ENCODE results near the gene BEST4. TPM values are rescaled to one million over a fixed set of nuclear protein-coding genes. Genes with fewer than 3 reads are reported as not detected.

Gene BEST4
- total and polyA plus RNA-seq, 2 of the 13 experiments (the other 11 are each of a cell fraction or from before 2014, with no cell fraction given) = 0.77 to 1.4 TPM

DNA sequence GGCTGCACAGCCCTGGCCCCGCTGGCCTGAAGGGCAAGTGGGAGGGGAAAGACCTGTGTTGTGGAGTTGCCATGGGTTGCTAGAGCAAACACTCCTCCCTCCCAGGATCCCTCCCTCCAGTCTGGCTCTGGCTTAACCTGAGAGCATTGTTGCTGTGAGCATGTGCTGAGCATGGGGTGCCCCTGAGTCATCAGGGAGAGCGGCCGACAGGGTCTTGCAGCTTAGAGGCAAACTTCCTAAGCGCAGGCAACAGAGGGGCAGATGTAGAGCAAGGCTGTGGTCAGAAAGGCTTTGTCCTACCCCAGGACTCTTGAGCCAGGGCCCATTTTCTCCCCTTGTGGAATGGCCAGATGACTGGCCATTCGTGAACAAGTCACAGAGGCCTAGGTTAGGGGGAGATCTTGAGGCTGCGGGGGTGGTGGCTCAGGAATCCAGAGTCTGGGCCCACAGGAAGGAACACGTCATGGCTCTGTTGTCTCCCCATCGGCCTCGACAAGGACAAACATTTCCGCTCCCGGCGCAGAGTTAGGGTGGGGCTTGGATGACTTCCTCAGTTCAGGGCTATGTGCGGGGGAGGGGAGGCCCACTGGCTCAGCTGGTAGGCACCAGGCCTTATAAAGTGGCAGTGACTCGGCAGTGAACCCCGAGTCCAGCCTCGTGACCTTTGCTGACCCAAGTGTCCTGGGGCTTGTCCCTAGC lies 19.5 kb upstream of the BEST4 start (continued):
- TF ChIP-seq REST (IDR thresholded peaks at IDR 0.05; ENCODE audit: borderline replicate concordance in 1 of 2, low read depth in 1 of 2, low read length in 2 of 2) (no peak), CBX2 (IDR thresholded peaks at IDR 0.05; ENCODE audit: low read depth, low read length) (no peak), CBX2 (CRISPR knock-in tag; IDR thresholded peaks at IDR 0.05; ENCODE audit: low read depth) (no peak), KDM6A (CRISPR knock-in tag; IDR thresholded peaks at IDR 0.05; ENCODE audit: low read depth) (peak; percentile 43), ZNF572 (CRISPR knock-in tag; IDR thresholded peaks at IDR 0.05) (no peak; the same call in 1 of the 2 replicates), GZF1 (CRISPR knock-in tag; IDR thresholded peaks at IDR 0.05) (no peak; the same call in 1 of the 2 replicates), ZNF577 (CRISPR knock-in tag; IDR thresholded peaks at IDR 0.05; ENCODE audit: borderline replicate concordance, low read depth) (no peak), HNRNPLL (IDR thresholded peaks at IDR 0.05; ENCODE audit: low read depth, low read length, poor library complexity, severe bottlenecking) (peak; percentile 94), GMEB2 (CRISPR knock-in tag; IDR thresholded peaks at IDR 0.05; ENCODE audit: low read depth) (no peak), ZNF253 (CRISPR knock-in tag; IDR thresholded peaks at IDR 0.05; ENCODE audit: borderline replicate concordance) (peak; percentile 72; the same call in 1 of the 2 replicates), PLRG1 (conservative IDR thresholded peaks at IDR 0.05) (no peak)
- TF ChIP-seq, protein P1, sequence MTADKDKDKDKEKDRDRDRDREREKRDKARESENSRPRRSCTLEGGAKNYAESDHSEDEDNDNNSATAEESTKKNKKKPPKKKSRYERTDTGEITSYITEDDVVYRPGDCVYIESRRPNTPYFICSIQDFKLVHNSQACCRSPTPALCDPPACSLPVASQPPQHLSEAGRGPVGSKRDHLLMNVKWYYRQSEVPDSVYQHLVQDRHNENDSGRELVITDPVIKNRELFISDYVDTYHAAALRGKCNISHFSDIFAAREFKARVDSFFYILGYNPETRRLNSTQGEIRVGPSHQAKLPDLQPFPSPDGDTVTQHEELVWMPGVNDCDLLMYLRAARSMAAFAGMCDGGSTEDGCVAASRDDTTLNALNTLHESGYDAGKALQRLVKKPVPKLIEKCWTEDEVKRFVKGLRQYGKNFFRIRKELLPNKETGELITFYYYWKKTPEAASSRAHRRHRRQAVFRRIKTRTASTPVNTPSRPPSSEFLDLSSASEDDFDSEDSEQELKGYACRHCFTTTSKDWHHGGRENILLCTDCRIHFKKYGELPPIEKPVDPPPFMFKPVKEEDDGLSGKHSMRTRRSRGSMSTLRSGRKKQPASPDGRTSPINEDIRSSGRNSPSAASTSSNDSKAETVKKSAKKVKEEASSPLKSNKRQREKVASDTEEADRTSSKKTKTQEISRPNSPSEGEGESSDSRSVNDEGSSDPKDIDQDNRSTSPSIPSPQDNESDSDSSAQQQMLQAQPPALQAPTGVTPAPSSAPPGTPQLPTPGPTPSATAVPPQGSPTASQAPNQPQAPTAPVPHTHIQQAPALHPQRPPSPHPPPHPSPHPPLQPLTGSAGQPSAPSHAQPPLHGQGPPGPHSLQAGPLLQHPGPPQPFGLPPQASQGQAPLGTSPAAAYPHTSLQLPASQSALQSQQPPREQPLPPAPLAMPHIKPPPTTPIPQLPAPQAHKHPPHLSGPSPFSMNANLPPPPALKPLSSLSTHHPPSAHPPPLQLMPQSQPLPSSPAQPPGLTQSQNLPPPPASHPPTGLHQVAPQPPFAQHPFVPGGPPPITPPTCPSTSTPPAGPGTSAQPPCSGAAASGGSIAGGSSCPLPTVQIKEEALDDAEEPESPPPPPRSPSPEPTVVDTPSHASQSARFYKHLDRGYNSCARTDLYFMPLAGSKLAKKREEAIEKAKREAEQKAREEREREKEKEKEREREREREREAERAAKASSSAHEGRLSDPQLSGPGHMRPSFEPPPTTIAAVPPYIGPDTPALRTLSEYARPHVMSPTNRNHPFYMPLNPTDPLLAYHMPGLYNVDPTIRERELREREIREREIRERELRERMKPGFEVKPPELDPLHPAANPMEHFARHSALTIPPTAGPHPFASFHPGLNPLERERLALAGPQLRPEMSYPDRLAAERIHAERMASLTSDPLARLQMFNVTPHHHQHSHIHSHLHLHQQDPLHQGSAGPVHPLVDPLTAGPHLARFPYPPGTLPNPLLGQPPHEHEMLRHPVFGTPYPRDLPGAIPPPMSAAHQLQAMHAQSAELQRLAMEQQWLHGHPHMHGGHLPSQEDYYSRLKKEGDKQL (CRISPR knock-in tag; IDR thresholded peaks at IDR 0.05; ENCODE audit: low read depth) = peak; percentile 44; the same call in 1 of the 2 replicates
- TF ChIP-seq, protein P2, sequence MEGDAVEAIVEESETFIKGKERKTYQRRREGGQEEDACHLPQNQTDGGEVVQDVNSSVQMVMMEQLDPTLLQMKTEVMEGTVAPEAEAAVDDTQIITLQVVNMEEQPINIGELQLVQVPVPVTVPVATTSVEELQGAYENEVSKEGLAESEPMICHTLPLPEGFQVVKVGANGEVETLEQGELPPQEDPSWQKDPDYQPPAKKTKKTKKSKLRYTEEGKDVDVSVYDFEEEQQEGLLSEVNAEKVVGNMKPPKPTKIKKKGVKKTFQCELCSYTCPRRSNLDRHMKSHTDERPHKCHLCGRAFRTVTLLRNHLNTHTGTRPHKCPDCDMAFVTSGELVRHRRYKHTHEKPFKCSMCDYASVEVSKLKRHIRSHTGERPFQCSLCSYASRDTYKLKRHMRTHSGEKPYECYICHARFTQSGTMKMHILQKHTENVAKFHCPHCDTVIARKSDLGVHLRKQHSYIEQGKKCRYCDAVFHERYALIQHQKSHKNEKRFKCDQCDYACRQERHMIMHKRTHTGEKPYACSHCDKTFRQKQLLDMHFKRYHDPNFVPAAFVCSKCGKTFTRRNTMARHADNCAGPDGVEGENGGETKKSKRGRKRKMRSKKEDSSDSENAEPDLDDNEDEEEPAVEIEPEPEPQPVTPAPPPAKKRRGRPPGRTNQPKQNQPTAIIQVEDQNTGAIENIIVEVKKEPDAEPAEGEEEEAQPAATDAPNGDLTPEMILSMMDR (CRISPR knock-in tag; IDR thresholded peaks at IDR 0.05) = peak; percentile 21
- TF ChIP-seq, protein P3, sequence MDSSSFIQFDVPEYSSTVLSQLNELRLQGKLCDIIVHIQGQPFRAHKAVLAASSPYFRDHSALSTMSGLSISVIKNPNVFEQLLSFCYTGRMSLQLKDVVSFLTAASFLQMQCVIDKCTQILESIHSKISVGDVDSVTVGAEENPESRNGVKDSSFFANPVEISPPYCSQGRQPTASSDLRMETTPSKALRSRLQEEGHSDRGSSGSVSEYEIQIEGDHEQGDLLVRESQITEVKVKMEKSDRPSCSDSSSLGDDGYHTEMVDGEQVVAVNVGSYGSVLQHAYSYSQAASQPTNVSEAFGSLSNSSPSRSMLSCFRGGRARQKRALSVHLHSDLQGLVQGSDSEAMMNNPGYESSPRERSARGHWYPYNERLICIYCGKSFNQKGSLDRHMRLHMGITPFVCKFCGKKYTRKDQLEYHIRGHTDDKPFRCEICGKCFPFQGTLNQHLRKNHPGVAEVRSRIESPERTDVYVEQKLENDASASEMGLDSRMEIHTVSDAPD (CRISPR knock-in tag; IDR thresholded peaks at IDR 0.05) = peak; percentile 89

Data from HepG2 (cell line).